Sigmoid colon (tissue), 4 donors: ENCODE data around the gene ST14.

Source experiments
- POLR2A ChIP-seq, 2 donors: fragments of 450-650 bp; IDR thresholded peaks; one replicate each; pipeline ENCODE4 v1.6.1; 2016; ENCODE audit warnings: antibody characterized with exemption in 2 of 2, mild to moderate bottlenecking in 2 of 2, moderate library complexity in 2 of 2
- POLR2AphosphoS5 ChIP-seq, 4 donors: sonication (generic); formaldehyde crosslinking; IDR thresholded peaks; one replicate each; pipeline ENCODE4 v1.6.1; 2017; ENCODE audit warnings: antibody characterized with exemption in 4 of 4
- TF ChIP-seq, protein P1 (sequence below), 4 experiments: fragments of 450-650 bp in 3 of 4; fragments of 200-600 bp in 1 of 4; IDR thresholded peaks; one replicate each; pipeline ENCODE4 v1.5.1; 2016 to 2019; ENCODE audit warnings: antibody characterized with exemption in 4 of 4, mild to moderate bottlenecking in 3 of 4, moderate library complexity in 2 of 4

DNA sequence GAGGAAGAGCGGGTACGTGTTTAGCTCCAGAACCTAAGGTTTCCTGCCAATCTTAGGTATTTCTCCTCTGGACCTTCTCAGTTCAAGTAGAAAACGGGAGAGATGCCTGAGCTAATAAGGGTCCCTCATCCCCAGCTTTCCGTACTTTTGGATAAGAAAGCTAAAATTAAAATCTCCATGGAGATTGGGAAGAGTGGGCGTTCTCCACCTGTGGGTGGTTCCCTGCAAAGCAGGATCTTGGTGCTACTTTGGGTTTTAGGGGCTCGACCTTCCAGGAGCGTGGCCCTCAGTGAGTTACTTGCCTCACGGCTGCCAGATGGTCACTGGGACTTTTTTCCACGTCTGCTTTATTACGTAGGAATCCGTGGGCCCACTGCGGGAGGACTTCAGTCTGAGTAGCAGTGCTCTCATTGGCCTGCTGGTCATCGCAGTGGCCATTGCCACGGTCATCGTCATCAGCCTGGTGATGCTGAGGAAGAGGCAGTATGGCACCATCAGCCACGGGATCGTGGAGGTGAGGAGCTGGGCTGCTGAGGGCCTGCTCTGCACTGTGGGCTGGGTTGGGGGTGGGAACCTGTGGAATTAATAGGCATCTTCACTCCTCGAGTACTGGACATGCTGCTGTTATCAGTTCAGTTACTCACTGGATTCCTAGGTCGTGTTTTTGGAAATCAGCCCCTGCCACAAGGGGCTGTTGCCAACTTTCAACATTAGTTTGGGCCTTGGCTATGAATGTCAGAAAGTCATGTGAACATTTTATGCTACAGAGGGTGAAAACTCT, 17.8 kb upstream of the ST14 start:
- TF ChIP-seq, protein P1, sequence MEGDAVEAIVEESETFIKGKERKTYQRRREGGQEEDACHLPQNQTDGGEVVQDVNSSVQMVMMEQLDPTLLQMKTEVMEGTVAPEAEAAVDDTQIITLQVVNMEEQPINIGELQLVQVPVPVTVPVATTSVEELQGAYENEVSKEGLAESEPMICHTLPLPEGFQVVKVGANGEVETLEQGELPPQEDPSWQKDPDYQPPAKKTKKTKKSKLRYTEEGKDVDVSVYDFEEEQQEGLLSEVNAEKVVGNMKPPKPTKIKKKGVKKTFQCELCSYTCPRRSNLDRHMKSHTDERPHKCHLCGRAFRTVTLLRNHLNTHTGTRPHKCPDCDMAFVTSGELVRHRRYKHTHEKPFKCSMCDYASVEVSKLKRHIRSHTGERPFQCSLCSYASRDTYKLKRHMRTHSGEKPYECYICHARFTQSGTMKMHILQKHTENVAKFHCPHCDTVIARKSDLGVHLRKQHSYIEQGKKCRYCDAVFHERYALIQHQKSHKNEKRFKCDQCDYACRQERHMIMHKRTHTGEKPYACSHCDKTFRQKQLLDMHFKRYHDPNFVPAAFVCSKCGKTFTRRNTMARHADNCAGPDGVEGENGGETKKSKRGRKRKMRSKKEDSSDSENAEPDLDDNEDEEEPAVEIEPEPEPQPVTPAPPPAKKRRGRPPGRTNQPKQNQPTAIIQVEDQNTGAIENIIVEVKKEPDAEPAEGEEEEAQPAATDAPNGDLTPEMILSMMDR (IDR thresholded peaks at IDR 0.05), result no peak
- no peak for TF ChIP-seq POLR2A (IDR thresholded peaks at IDR 0.05)
- TF ChIP-seq POLR2AphosphoS5 (IDR thresholded peaks at IDR 0.05), result no peak
